DOHH2 (cell line): Measurements from ENCODE around the gene IGF2.
A peak's percentile ranks its signal among the peaks of the same experiment; 100 is the strongest.

Experiments used
- H3F3A ChIP-seq: fragments of 200-600 bp; sonication (generic), shearing (Covaris generic); 2 replicates; pipeline ENCODE4 v1.6.0; 2016; ENCODE audit warnings: antibody characterized with exemption, mild to moderate bottlenecking; ENCODE audit not compliant: control insufficient read depth, insufficient read depth
- H3K27ac ChIP-seq: fragments of 200-600 bp; sonication (generic); 2 replicates; pipeline ENCODE4 v1.5.1; 2014; ENCODE audit warnings: low read depth, mild to moderate bottlenecking, low read length, moderate library complexity
- H3K27me3 ChIP-seq: fragments of 200-600 bp; sonication (generic); 2 replicates; pipeline ENCODE4 v1.6.1; 2014; ENCODE audit warnings: mild to moderate bottlenecking, low read length, mixed read lengths; ENCODE audit not compliant: control insufficient read depth
- H3K36me3 ChIP-seq: fragments of 200-600 bp; sonication (generic); 2 replicates; pipeline ENCODE4 v1.6.1; 2014; ENCODE audit warnings: mild to moderate bottlenecking, low read length, moderate library complexity, mixed read lengths; ENCODE audit not compliant: control insufficient read depth
- H3K4me1 ChIP-seq: fragments of 200-600 bp; sonication (generic); 2 replicates; pipeline ENCODE4 v1.6.1; 2014; ENCODE audit warnings: mild to moderate bottlenecking, low read length, mixed read lengths; ENCODE audit not compliant: control insufficient read depth
- H3K4me2 ChIP-seq: fragments of 200-600 bp; sonication (generic); 2 replicates; pipeline ENCODE4 v1.6.0; 2014; ENCODE audit warnings: mild to moderate bottlenecking, low read length, moderate library complexity
- H3K4me3 ChIP-seq: fragments of 200-600 bp; sonication (generic); 2 replicates; pipeline ENCODE4 v1.5.1; 2014; ENCODE audit warnings: mild to moderate bottlenecking, low read length, mixed read lengths
- H3K79me2 ChIP-seq: fragments of 200-600 bp; sonication (generic); 2 replicates; pipeline ENCODE4 v1.6.1; 2014; ENCODE audit warnings: mild to moderate bottlenecking, low read length, mixed read lengths; ENCODE audit not compliant: control insufficient read depth
- H3K9me2 ChIP-seq: fragments of 200-600 bp; sonication (generic); replicated peaks from 2 replicates; pipeline ENCODE4 v1.6.1; 2014; ENCODE audit warnings: mild to moderate bottlenecking, low read length, mixed read lengths; ENCODE audit not compliant: control insufficient read depth
- H3K9me3 ChIP-seq: fragments of 200-600 bp; sonication (generic); 2 replicates; pipeline ENCODE4 v1.6.1; 2014; ENCODE audit warnings: antibody characterized with exemption, low read length, mixed read lengths; ENCODE audit not compliant: control insufficient read depth, insufficient read depth
- H4K20me1 ChIP-seq: fragments of 200-600 bp; sonication (generic); 2 replicates; pipeline ENCODE4 v1.6.0; 2014; ENCODE audit warnings: low read depth, mild to moderate bottlenecking, antibody characterized with exemption, low read length, moderate library complexity; ENCODE audit not compliant: control insufficient read depth, insufficient read depth
- EZH2phosphoT487 ChIP-seq: fragments of 200-600 bp; sonication (generic); IDR thresholded peaks from 2 replicates; pipeline ENCODE4 v1.6.1; 2017; ENCODE audit warnings: borderline replicate concordance, mild to moderate bottlenecking, antibody characterized with exemption, low read length, moderate library complexity, mixed read lengths
- TF ChIP-seq, protein P1 (sequence below): fragments of 200-600 bp; sonication (generic); IDR thresholded peaks from one replicate; pipeline ENCODE4 v1.5.1; 2014; ENCODE audit warnings: antibody characterized with exemption, mild to moderate bottlenecking, low read depth, low read length; ENCODE audit not compliant: poor library complexity, severe bottlenecking

The IGF2 gene

DNA sequence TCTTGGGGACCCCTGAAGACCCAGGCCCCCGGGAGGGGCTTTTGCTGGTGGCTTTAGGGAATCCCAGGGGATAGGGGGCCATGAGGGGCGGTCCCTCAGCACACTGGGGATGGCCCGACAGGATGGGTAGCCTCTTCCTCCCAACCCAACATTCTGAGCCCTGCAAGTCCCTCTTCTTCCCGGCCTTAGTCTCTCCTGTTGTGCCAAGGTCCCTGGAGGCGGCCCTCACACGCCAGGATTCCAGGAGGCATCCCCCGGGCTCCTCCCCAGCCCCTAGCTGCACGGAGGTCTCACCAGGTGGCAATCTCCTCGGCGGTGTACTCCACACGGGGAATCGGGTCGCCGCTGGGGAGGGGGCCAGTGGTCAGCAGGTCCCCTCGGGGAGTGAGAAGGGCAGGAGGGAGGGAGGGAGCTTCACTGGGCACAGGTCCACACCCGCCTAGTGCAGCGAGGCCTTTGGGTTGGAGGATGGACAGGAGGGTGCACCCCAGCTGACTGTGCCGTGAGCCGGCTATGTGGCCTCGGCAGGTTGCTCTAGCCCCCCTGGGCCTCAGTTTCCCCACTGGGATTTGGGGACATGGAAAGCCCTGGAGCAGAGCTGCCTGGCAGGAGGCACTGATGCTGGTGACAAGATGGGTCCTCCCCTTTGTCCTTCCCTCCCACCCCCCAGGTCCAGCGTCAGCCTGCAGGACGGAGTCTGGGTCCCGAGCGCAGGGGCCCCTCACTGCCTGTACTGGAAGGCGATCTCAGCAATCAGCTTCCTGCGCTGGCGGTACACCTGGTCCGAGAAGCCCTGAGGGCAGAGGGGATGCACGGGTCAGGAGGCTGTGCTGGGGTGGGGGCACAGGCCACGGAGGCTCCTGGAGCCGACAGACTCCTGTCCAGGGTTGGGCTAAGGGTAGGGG lies 28.2 kb upstream of the IGF2 start:
- no peaks in the 10 kb centered on the region for H3K9me3 ChIP-seq
- H3K27me3 ChIP-seq, result no peaks in the 10 kb centered on the region
- no peaks in the 10 kb centered on the region for H4K20me1 ChIP-seq
- no peaks in the 10 kb centered on the region for H3F3A ChIP-seq
- no peak overlapping the region for H3K4me2 ChIP-seq
- no peaks in the 10 kb centered on the region for H3K9me2 ChIP-seq
- no peak overlapping the region for H3K4me3 ChIP-seq
- H3K79me2 ChIP-seq, result no peaks in the 10 kb centered on the region
- TF ChIP-seq EZH2phosphoT487, result no peak
- TF ChIP-seq, protein P1, sequence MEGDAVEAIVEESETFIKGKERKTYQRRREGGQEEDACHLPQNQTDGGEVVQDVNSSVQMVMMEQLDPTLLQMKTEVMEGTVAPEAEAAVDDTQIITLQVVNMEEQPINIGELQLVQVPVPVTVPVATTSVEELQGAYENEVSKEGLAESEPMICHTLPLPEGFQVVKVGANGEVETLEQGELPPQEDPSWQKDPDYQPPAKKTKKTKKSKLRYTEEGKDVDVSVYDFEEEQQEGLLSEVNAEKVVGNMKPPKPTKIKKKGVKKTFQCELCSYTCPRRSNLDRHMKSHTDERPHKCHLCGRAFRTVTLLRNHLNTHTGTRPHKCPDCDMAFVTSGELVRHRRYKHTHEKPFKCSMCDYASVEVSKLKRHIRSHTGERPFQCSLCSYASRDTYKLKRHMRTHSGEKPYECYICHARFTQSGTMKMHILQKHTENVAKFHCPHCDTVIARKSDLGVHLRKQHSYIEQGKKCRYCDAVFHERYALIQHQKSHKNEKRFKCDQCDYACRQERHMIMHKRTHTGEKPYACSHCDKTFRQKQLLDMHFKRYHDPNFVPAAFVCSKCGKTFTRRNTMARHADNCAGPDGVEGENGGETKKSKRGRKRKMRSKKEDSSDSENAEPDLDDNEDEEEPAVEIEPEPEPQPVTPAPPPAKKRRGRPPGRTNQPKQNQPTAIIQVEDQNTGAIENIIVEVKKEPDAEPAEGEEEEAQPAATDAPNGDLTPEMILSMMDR, result no peak
- H3K4me1 ChIP-seq, result no peaks in the 10 kb centered on the region
- no peak overlapping the region for H3K27ac ChIP-seq
- H3K36me3 ChIP-seq, result no peaks in the 10 kb centered on the region

DNA sequence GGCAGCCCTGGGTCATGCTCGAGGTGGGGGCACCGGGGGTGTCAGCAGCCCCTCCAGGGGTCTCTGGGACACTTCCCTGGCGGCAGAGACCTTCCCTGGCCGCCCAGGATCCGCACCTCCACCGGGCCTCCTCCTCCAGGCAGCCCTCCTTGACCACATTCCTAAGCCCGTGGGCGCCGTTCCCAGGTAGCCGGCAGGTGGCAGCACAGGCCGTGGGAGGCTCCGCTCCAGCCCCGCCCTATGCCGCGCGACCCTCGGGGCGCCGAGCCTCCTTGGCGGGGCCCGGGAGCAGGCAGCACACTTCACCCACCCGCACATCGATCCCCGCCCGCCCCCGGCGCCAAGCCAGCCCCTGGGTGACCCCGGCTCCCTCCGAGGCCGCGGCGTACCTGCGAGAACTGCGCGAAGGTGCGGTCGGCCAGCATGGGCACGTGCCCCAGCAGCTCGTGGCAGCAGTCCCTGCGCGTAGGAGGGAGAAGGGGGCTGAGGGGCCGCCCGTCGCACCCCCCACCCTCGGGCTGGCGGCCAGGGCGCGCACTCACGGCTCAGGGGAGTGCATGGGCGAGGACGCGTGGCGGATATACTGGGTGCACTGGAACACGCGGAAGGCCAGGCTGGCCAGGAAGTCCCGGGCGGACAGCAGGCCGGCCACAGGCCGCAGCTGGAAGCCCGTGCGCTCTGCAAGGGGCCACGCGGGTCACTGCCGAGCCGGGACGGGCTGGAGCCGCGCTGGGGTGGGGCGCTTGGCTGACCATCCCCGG lies 27.1 kb upstream of the IGF2 start:
- Histone ChIP-seq H3K36me3 (no peaks in the 10 kb centered on the region), H3K27me3 (no peaks in the 10 kb centered on the region), H3K79me2 (no peaks in the 10 kb centered on the region), H3K4me2 (no peak overlapping the region), H3K4me1 (no peaks in the 10 kb centered on the region), H3K4me3 (no peak overlapping the region), H3F3A (no peaks in the 10 kb centered on the region), H3K9me2 (no peaks in the 10 kb centered on the region), H3K27ac (no peak overlapping the region), H4K20me1 (no peaks in the 10 kb centered on the region), H3K9me3 (no peaks in the 10 kb centered on the region)
- TF ChIP-seq, protein P1, result peak; percentile 58
- TF ChIP-seq EZH2phosphoT487, result no peak

DNA sequence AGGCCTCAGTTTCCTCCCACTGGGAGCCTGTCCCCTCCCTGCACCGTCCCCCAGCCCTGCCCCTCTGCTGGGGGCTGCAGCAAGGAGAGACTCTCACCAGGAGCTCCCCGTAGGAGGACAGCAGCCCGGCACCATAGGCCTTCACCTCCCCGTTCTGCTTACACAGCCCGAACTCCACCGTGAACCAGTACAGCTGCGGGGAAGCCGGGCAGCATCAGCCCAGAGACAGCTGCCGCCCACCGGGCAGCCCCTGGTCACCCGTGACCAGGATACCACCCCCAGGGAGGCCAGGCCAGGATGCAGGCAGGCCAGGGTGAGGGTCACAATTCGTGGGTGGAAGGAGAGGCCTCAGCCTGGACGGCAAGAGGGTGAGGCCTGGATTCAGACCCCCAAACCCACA lies 26.4 kb upstream of the IGF2 start:
- Histone ChIP-seq H3K27ac (no peak overlapping the region), H3F3A (no peaks in the 10 kb centered on the region), H3K79me2 (no peaks in the 10 kb centered on the region), H3K4me2 (no peak overlapping the region), H3K4me3 (no peak overlapping the region), H3K4me1 (no peaks in the 10 kb centered on the region), H3K36me3 (no peaks in the 10 kb centered on the region), H4K20me1 (no peaks in the 10 kb centered on the region), H3K27me3 (no peaks in the 10 kb centered on the region), H3K9me3 (no peaks in the 10 kb centered on the region), H3K9me2 (no peaks in the 10 kb centered on the region)
- TF ChIP-seq, protein P1, result no peak
- TF ChIP-seq EZH2phosphoT487, result no peak
